ENCODE data around the gene ANKRD10.

DNA sequence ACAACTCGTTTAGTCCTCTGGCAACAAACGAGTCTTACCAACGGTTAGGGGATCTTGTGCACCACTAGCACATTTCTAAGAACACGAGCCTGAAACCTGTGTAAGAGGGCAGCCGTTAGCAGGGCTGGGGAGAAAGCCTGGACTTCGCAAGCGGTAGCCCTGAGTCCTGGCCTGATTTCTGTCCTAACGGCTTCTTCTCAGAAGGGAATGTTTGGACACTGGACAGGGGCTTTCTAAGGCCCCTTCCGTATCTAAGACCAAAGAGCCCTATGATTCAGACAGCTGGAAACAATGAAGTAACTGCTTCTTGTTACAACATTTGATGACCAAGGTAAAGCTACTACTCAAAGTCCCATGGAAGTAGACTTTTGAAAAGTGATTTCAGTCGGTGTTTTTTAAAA is 2.2 kb downstream of the ANKRD10 start:
- TF ChIP-seq SP1 (IDR thresholded peaks at IDR 0.05) (no peak), FOXK2 (IDR thresholded peaks at IDR 0.05) (no peak)

All from HEK293T (cell line).